Colonic mucosa (tissue), 4 donors: ENCODE results near the gene ZNF20. TPM values are rescaled to one million over a fixed set of nuclear protein-coding genes. Genes with fewer than 3 reads are reported as not detected.
"Not testable (repeated sequence)": the region's sequence is repeated elsewhere in the genome, so short reads cannot be mapped to it uniquely, and the experiment has no call there.

Experiments used
- DNase-seq: peaks from one replicate; pipeline ENCODE4 v3.0.0-alpha.2; 2020
- H3K27ac ChIP-seq: fragments of 200-600 bp; one replicate; pipeline ENCODE4 v1.8.0; 2021
- H3K27me3 ChIP-seq: fragments of 200-600 bp; one replicate; pipeline ENCODE4 v1.8.0; 2021
- H3K36me3 ChIP-seq: fragments of 200-600 bp; one replicate; pipeline ENCODE4 v1.8.0; 2021
- H3K4me1 ChIP-seq: fragments of 200-600 bp; one replicate; pipeline ENCODE4 v1.8.0; 2021; ENCODE audit warnings: mild to moderate bottlenecking
- H3K4me3 ChIP-seq: fragments of 200-600 bp; one replicate; pipeline ENCODE4 v1.8.0; 2021
- H3K9ac ChIP-seq, 2 donors: one replicate each; pipeline ENCODE4 v1.7.0; 2013; ENCODE audit warnings: control low read depth in 2 of 2, low read depth in 2 of 2, low read length in 2 of 2
- H3K9me3 ChIP-seq: fragments of 200-600 bp; one replicate; pipeline ENCODE4 v1.8.0; 2021
- CTCF ChIP-seq: fragments of 200-600 bp; IDR thresholded peaks from one replicate; pipeline ENCODE4 v1.8.0; 2022; ENCODE audit warnings: antibody characterized with exemption, mild to moderate bottlenecking
- intact Hi-C: fragments of 100-400 bp; cut with DNase I; formaldehyde crosslinking; loops from one replicate; pipeline ENCODE4 v1.14.1; 2022
- total RNA-seq, 2 donors: library from RNA; stranded (reverse); fragmentation: NEBNext Ultra II Directional in 1 of 2; extraction: Animal tissue kit (Norgen Biotek cat#: 25700) in 1 of 2; gene quantifications; one replicate each; pipeline ENCODE4 v1.2.1, GENCODE V29; 2021
- donor health status: healthy.
- donor health status: DM: no; HTN: no; CAD: no.
- donor health status: DM: no; HTN: no; CAD: no.

The ZNF20 gene
- total RNA-seq, 2 donors from 2014 or later, result 3.4 to 4.8 TPM

- Histone ChIP-seq H3K27ac (no peak overlapping the region), H3K4me1 (no peaks in the 10 kb centered on the region), H3K36me3 (no peaks in the 10 kb centered on the region), H3K27me3 (no peaks in the 10 kb centered on the region), H3K9me3 (no peaks in the 10 kb centered on the region), H3K4me3 (no peak overlapping the region), H3K9ac (no peak overlapping the region)
- no peak for DNase-seq
- intact Hi-C loops, result no loop called here
- TF ChIP-seq CTCF, result no peak
Observed at GRCh38 chr19:12111943-12112637, 28.1 kb downstream of the ZNF20 start.

GRCh38 chr19:12111176-12111575 is 29.0 kb downstream of the ZNF20 start:
- no peak overlapping the region for H3K4me3 ChIP-seq
- TF ChIP-seq CTCF, result no peak
- H3K9me3 ChIP-seq, result no peaks in the 10 kb centered on the region
- H3K27me3 ChIP-seq, result no peaks in the 10 kb centered on the region
- intact Hi-C loops, result no loop called here
- H3K4me1 ChIP-seq, result no peaks in the 10 kb centered on the region
- no peak overlapping the region for H3K9ac ChIP-seq
- no peaks in the 10 kb centered on the region for H3K36me3 ChIP-seq
- no peak overlapping the region for H3K27ac ChIP-seq
- DNase-seq, result no peak

GRCh38 chr19:12103909-12104308 is 36.2 kb downstream of the ZNF20 start:
- H3K36me3 ChIP-seq, DNase-seq, H3K9ac ChIP-seq, H3K4me3 ChIP-seq, H3K27me3 ChIP-seq, intact Hi-C loops, H3K4me1 ChIP-seq, H3K9me3 ChIP-seq, H3K27ac ChIP-seq: not testable (repeated sequence)

DNA sequence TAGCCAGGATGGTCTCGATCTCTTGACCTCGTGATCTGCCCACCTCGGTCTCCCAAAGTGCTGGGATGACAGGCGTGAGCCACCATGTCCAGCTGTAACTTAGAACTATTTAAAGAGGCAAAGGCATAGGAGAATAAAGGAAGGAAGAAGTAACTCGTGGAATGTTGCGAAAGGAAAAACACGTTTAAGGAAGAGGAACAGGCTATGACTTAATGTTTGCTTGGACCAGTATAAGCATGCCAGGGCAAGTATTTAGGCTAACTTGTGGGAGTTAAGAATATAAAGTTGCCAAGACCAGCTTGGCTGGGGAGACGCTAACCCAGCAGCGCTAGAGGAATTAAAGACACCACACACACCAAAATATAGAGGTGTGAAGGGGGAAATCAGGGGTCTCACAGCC is 42.1 kb downstream of the ZNF20 start:
- no peak overlapping the region for H3K9ac ChIP-seq
- no peaks in the 10 kb centered on the region for H3K4me1 ChIP-seq
- DNase-seq, result no peak
- intact Hi-C loops, result no loop called here
- no peaks in the 10 kb centered on the region for H3K36me3 ChIP-seq
- TF ChIP-seq CTCF, result no peak
- no peaks in the 10 kb centered on the region for H3K9me3 ChIP-seq
- H3K27ac ChIP-seq, result no peak overlapping the region
- no peaks in the 10 kb centered on the region for H3K27me3 ChIP-seq
- H3K4me3 ChIP-seq, result no peak overlapping the region

DNA sequence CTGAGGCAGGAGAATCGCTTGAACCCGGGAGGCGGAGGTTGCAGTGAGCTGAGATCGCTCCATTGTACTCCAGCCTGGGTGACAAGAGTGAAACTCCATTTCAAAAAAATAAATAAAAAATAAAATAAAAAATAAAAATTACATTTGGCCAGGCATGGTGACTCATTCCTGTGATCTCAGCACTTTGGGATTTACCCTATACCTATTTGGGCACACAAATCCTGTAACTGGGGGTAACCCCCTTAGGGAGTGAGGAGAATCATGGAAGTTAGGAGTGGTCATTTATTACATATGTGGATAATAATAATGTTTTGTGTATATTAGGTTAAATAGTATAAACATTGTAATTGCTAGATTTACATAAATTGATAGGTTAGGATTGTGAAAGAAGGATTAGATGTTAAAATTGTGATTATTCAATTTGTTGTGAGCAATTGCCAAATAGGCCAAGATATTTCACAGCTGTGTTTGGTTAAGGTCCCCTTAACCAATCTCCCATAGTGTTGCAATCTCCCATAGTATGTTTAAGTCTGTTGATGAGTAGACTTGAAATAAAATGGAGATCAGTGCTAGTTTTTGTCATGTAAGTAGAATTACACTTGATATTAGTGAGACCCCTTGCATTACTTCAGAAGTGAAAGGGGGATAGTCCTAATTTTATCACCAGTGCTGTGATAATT is 44.9 kb downstream of the ZNF20 start:
- intact Hi-C loops, result no loop called here
- Histone ChIP-seq H3K36me3 (no peaks in the 10 kb centered on the region), H3K27ac (no peak overlapping the region), H3K9me3 (no peaks in the 10 kb centered on the region), H3K9ac (no peak overlapping the region), H3K4me1 (no peaks in the 10 kb centered on the region), H3K27me3 (no peaks in the 10 kb centered on the region), H3K4me3 (no peak overlapping the region)
- TF ChIP-seq CTCF, result no peak
- no peak for DNase-seq

DNA sequence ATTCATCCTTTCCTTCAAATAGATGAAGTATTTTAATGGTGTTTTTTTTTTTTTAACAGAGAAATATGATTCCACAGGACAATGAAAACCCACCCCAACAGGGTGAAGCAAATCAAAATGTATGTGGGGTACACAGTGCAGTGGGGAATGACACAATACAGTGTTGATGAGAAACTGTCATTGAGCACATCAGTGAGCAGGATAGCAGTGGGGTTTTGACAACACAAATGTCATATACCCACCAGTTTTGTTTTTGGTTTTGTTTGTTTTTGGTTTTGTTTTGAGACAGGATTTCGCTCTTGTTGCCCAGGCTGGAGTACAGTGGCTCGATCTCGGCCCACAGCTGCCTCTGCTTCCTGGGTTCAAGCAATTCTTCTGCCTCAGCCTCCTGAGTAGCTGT is 46.4 kb downstream of the ZNF20 start:
- Histone ChIP-seq H3K27me3 (no peaks in the 10 kb centered on the region), H3K36me3 (no peaks in the 10 kb centered on the region), H3K9ac (no peak overlapping the region), H3K9me3 (no peaks in the 10 kb centered on the region), H3K4me1 (no peaks in the 10 kb centered on the region), H3K27ac (no peak overlapping the region), H3K4me3 (no peak overlapping the region)
- no peak for DNase-seq
- intact Hi-C loops, result no loop called here
- no peak for TF ChIP-seq CTCF
